Activated CD8-positive, alpha-beta memory T cell treated with anti-CD3 and anti-CD28 coated beads, Interleukin-2, amount 50 U/mL, for 24 hours (primary cell): ENCODE data around the gene ZBTB14.

Experiments used
- DNase-seq: peaks from one replicate; pipeline ENCODE4 v3.0.0-alpha.2; 2020; ENCODE audit errors: extremely low read depth

Gene ZBTB14, protein sequence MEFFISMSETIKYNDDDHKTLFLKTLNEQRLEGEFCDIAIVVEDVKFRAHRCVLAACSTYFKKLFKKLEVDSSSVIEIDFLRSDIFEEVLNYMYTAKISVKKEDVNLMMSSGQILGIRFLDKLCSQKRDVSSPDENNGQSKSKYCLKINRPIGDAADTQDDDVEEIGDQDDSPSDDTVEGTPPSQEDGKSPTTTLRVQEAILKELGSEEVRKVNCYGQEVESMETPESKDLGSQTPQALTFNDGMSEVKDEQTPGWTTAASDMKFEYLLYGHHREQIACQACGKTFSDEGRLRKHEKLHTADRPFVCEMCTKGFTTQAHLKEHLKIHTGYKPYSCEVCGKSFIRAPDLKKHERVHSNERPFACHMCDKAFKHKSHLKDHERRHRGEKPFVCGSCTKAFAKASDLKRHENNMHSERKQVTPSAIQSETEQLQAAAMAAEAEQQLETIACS

GRCh38 chr18:5295231-5295920, at the start of gene ZBTB14:
ZBTB14 (minus strand) TSS chr18:5295726; CDS start chr18:5293246, 2,480 bp downstream.
- no peak for DNase-seq

DNA sequence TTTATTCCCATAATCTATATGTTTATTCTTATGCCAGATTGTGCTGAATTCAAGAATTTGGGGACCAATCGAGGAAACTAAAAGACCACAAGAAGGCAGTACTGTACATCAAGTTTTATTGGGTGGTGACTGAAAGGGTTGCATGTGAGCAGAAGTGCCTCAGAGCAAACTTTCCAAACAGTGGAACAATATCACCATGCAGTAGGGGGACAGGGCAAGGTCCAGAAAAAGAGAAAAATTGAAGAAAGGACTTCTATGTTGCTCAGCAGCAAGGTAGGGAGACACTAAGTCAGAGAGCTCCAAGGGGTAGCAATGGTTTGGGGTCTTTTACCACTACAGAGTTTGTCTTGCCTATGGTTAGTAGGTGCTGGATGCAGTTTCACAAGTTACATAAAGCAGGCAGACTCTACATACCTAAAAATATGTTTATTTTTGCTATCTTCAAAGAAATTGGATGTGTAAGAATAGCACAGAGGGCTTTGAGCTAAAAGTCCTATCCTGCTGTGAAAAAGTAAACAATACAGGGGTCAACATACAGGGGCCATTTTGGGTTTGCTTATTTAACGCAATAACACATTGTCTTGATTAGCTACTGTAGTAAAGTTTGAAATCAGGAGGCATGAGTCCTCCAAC, 43.8 kb upstream of the ZBTB14 start:
- no peak for DNase-seq

- no peak for DNase-seq
These were observed 39.0 kb upstream of the ZBTB14 start for GRCh38 chr18:5334456-5335075.

DNA sequence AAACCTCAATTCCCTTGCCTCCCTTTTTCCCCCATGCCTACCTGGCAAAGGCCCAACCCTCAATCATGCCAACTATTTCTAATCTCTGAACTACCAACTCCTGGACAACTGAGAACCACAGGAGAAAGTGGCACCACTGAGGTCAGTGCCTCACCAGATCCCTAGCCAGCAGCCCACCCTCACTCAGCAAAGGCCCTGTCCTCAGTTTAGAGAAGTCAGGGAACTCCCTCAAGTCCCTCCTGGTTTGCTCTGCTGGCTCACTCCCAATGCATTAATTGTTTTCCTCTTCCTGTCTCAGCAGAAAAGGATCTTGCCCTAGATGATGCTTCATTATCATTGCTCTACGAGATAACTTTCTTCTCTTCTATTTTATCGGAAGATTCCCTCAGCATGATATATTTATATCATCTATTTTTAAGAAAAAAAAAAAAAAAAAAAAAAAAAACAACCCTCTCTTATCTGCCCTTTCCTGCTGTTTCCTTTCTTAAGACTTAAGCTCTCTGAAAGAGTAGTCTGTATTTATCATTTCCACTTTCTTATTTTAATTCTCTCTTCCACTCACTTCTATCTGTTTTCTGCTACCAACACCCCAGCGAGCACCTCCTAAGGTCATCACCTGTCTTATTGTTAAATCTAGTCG, 22.7 kb upstream of the ZBTB14 start:
- DNase-seq: no peak

GRCh38 chr18:5317186-5317585, 21.7 kb upstream of the ZBTB14 start:
- DNase-seq: no peak

DNA sequence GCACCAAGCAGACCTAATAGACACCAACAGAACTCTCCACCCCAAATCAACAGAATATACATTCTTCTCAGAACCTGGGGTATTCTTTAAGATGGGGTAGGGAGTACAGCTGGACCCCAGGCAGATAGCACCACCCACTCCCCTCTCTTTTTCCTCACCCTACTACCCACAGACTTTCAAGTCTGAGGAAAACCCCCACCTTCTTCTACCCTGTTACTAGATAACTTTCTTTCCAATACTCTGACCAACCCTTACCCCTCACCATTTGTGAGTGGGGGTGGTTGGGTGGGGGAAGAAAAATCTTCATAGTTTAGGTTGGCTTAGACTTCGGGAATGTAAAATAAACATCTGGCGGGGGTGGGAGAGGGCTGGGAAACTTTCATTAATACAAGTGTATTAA, 20.3 kb upstream of the ZBTB14 start:
- DNase-seq: no peak

- no peak for DNase-seq
These were observed 15.9 kb upstream of the ZBTB14 start for GRCh38 chr18:5311301-5311989.

DNA sequence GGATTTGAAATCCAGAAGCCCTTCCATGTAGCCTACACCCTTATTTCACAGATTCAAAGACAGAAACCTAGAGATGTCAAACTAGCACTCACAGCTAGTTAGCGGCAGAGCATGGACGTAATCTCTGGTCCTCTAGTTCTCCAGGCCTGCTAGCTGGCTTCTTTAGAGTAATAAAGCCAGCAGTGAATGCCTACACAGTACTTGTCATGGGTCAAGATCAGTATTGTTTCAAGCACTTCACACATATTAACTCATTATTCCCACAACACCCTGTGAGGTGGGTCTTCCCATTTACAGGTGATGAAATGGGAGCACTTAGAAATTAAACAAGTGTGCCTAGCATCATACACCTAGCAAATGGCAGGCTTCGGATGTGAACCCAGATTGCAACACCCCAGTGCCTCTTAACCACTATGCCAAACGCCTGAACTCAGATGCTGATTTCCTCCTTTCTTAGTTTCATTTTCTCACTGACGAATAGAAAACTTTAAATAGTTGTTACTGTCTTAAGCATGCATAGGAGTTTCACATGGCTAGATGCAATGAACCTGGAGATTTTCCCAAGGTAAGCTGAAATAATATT, 14.5 kb upstream of the ZBTB14 start:
- DNase-seq: no peak

GRCh38 chr18:5305835-5306234, 10.3 kb upstream of the ZBTB14 start:
- DNase-seq: no peak

GRCh38 chr18:5304232-5304631, 8.7 kb upstream of the ZBTB14 start:
- no peak for DNase-seq

GRCh38 chr18:5303636-5304035, 8.1 kb upstream of the ZBTB14 start:
- DNase-seq: no peak

- DNase-seq: no peak
These were observed 7.1 kb upstream of the ZBTB14 start for GRCh38 chr18:5302606-5303005.

DNA sequence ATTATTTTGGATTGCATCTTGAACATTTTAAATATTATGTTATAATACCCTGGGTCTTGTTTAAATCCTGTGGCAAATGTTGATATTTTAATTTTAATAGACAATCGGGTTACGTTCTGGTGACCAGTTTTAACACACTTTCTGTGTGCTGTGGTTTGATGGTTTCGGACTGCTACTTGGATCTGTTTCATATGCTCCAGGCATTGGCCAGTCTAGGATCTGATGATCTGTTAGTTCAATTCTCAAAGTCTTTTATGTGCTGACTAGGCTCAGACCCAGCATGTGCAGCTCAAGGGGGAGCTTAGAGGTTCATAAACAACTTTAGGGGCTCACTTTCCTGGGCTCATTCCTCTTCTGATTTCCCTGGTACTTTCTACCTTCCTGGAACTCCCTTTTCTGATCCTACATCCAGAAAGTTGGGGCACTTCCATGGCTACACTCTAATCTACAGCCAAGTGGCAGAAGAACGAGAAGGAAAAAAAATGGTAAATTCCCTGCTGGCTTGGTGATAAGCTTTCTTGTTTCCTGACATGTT, 5.0 kb upstream of the ZBTB14 start:
- no peak for DNase-seq

DNA sequence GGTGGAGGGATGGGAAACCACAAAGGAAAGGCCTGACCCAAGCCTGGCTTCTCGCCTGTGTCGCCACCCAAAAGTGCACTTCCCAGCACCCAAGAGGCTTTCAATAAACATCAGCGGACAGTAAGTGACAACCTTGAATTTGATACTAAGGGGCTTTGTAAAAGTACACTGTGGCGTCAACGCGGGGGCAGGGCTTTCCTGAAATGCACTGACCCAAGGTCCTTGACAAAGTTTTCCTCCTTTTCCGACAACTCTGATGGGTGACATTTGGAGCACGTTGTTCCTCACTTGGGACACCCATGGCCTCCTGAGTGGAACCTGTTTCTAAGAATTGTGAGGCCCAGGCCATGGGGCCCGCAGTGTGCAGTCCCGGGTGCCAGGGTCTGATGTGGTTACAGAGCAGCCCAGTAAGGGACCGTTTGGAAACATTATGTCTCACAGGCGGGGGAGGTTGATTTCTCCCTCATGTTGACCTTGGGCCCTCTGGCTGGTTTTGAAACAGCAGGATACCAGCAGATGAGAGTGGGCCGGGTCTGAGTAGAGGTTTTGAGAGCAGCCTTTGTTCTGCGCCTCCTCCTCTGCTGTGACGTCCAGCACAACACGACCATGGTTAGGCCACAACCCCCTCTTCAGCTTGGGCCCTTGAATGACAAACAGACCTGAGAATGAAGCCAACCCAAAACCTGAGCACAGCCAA, 2.8 kb upstream of the ZBTB14 start:
- no peak for DNase-seq

GRCh38 chr18:5297597-5297996, 2.1 kb upstream of the ZBTB14 start:
- DNase-seq: no peak

DNA sequence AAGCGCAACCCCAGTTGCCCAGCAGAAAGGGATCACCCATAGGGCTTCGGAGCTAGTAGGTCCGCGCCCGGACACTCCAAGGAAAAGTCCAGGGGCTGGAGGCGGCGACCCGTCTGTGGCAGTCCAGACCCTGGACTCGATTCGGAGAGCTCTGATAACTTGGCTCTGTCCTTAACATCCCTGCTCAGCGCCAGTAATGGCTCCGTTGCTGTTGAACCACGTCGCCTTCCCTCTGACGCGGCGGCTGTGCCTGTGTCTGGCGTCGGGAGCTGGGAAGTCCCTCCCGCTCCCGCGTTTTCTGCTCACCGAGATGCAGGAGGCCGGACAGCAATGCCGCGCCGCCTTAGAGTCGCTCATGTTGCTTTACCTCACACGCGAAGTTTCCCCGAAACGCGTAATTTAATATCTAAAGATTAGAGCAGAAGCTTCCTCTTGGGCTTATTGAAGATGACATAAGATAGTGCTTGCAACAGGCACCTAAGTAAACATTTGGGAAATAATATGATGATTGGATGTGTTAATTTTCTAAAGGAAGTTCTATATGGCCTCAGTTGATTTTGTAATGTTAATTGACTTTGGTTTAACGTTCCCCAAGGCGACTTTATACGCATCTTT, 1.3 kb upstream of the ZBTB14 start:
- DNase-seq: peak; percentile 41

- DNase-seq: peak; percentile 84
These were observed 617 bp upstream of the ZBTB14 start for GRCh38 chr18:5295981-5296705.

- DNase-seq: peak; percentile 5
These were observed 882 bp downstream of the ZBTB14 start for GRCh38 chr18:5294457-5295230.
